ENCODE data around the gene PAPPA.

DNA sequence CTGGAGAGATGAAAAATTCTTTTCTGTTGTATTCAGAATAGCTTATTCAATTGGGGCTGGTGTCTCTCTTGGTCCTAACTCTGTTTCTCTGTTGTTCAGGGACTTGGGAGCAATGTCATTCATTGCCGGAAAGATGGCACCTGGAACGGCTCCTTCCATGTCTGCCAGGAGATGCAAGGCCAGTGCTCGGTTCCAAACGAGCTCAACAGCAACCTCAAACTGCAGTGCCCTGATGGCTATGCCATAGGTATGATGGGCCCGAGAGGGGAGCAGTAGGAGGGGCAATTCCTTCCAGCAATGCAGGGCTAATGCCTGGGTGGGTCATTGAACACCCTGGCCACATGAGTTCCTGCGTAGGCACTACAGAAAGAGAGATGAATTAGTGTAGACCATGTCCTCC is 208.9 kb downstream of the PAPPA start:
- TF ChIP-seq GATA1 (IDR thresholded peaks at IDR 0.05; ENCODE audit: low read depth, low read length), result no peak
- no peak for TF ChIP-seq POLR2A (IDR thresholded peaks at IDR 0.05; ENCODE audit: low read length)
